IMR-90 (cell line): Measurements from ENCODE around the gene PBOV1.

Experiments
- CEBPB ChIP-seq: IDR thresholded peaks from 2 replicates; pipeline ENCODE4 v1.6.1; 2012; ENCODE audit warnings: low read depth, low read length, improper control_type of control experiment
- FOS ChIP-seq: fragments of 150-350 bp; IDR thresholded peaks from 2 replicates; pipeline ENCODE4 v1.6.1; 2016; ENCODE audit warnings: low read depth, low read length
- MAFK ChIP-seq: IDR thresholded peaks from 2 replicates; pipeline ENCODE4 v1.6.1; 2012; ENCODE audit warnings: low read depth, low read length, improper control_type of control experiment
- TF ChIP-seq, protein P1 (sequence below): conservative IDR thresholded peaks from 2 replicates; pipeline ENCODE4 v1.5.1; 2012; ENCODE audit warnings: mild to moderate bottlenecking, low read depth, low read length, improper control_type of control experiment

DNA sequence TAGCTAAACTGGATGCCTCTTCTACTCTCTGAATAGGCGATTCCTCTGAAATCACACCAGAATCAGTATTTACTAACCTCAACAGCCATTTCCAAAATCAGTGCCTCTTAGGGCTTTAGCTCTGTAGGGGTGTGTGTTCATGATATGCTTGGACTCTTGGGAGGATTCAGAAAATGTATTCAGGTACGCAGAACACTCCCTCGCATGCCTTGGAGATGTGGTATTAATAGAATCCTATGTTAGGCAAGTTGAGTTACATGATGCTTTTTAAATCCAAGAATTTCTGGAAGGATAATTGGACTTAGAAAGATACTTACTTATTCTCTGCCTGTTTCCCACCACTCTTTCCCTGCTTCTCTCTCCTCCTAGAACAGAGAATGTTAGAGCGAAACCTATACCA, 31.8 kb upstream of the PBOV1 start:
- TF ChIP-seq MAFK (no peak), CEBPB (no peak), FOS (no peak)
- TF ChIP-seq, protein P1, sequence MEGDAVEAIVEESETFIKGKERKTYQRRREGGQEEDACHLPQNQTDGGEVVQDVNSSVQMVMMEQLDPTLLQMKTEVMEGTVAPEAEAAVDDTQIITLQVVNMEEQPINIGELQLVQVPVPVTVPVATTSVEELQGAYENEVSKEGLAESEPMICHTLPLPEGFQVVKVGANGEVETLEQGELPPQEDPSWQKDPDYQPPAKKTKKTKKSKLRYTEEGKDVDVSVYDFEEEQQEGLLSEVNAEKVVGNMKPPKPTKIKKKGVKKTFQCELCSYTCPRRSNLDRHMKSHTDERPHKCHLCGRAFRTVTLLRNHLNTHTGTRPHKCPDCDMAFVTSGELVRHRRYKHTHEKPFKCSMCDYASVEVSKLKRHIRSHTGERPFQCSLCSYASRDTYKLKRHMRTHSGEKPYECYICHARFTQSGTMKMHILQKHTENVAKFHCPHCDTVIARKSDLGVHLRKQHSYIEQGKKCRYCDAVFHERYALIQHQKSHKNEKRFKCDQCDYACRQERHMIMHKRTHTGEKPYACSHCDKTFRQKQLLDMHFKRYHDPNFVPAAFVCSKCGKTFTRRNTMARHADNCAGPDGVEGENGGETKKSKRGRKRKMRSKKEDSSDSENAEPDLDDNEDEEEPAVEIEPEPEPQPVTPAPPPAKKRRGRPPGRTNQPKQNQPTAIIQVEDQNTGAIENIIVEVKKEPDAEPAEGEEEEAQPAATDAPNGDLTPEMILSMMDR: no peak
